ENCODE data around the gene TMUB1. TPM values are rescaled to one million over a fixed set of nuclear protein-coding genes. Genes with fewer than 3 reads are reported as not detected.
A peak's percentile ranks its signal among the peaks of the same experiment; 100 is the strongest.

TMUB1 gene
- total RNA-seq, 1 experiment from 2014 or later = 68.1 TPM

- peaks cover 6% of the 10 kb centered on the region for H3K36me3 Mint-ChIP-seq (ENCODE audit: insufficient read depth, unreplicated experiment)
- ChIA-PET POLR2A (no interaction called here), CTCF (no interaction called here)
- no peaks in the 10 kb centered on the region for H3K9me3 Mint-ChIP-seq (ENCODE audit: unreplicated experiment)
- intact Hi-C loops (cut with micrococcal nuclease; ENCODE audit: unreplicated experiment) = no loop called here
- no peaks in the 10 kb centered on the region for H3K27me3 Mint-ChIP-seq (ENCODE audit: insufficient read depth, unreplicated experiment)
- Histone ChIP-seq H3K9me3 (no peaks in the 10 kb centered on the region), H3K36me3 (ENCODE audit: control insufficient read depth, insufficient read depth, low read length) (no peaks in the 10 kb centered on the region), H3K4me1 (peaks cover 12% of the 10 kb centered on the region), H3K27me3 (replicated peaks; ENCODE audit: control insufficient read depth, insufficient read depth, low read length) (no peaks in the 10 kb centered on the region; the same call in 1 of the 2 replicates), H3K4me3 (ENCODE audit: low read depth, low read length) (no peak overlapping the region)
- no TSS peak for BruUV-seq (replicated peaks)
- no peak overlapping the region for H3K4me3 Mint-ChIP-seq (ENCODE audit: unreplicated experiment)
- H3K27ac Mint-ChIP-seq (ENCODE audit: unreplicated experiment) = no peak overlapping the region
- TF ChIP-seq CTCF (IDR thresholded peaks at IDR 0.05; ENCODE audit: insufficient read depth in 1 of 2, low read depth in 1 of 2, low read length in 1 of 2, severe bottlenecking in 1 of 2, unreplicated experiment in 1 of 2) = no peak
- no peak for DNase-seq
- H3K4me1 Mint-ChIP-seq (ENCODE audit: low read depth, unreplicated experiment) = peaks cover 5% of the 10 kb centered on the region
Observed at GRCh38 chr7:151040616-151041375, 42.5 kb downstream of the TMUB1 start.

- POLR2A ChIA-PET = no interaction called here
- peaks cover 6% of the 10 kb centered on the region for H3K36me3 Mint-ChIP-seq (ENCODE audit: insufficient read depth, unreplicated experiment)
- no peaks in the 10 kb centered on the region; the same call in 1 of the 2 replicates for H3K27me3 ChIP-seq (replicated peaks; ENCODE audit: control insufficient read depth, insufficient read depth, low read length)
- H3K36me3 ChIP-seq (ENCODE audit: control insufficient read depth, insufficient read depth, low read length) = no peaks in the 10 kb centered on the region
- no peaks in the 10 kb centered on the region for H3K9me3 ChIP-seq
- DNase-seq = no peak
- H3K4me3 ChIP-seq (ENCODE audit: low read depth, low read length) = no peak overlapping the region
- H3K4me1 ChIP-seq = peaks cover 12% of the 10 kb centered on the region
- CTCF ChIA-PET = no interaction called here
- H3K4me3 Mint-ChIP-seq (ENCODE audit: unreplicated experiment) = no peak overlapping the region
- no peaks in the 10 kb centered on the region for H3K27me3 Mint-ChIP-seq (ENCODE audit: insufficient read depth, unreplicated experiment)
- H3K9me3 Mint-ChIP-seq (ENCODE audit: unreplicated experiment) = no peaks in the 10 kb centered on the region
- TF ChIP-seq CTCF (IDR thresholded peaks at IDR 0.05; ENCODE audit: insufficient read depth in 1 of 2, low read depth in 1 of 2, low read length in 1 of 2, severe bottlenecking in 1 of 2, unreplicated experiment in 1 of 2) = no peak
- no TSS peak for BruUV-seq (replicated peaks)
- H3K4me1 Mint-ChIP-seq (ENCODE audit: low read depth, unreplicated experiment) = peaks cover 5% of the 10 kb centered on the region
- H3K27ac Mint-ChIP-seq (ENCODE audit: unreplicated experiment) = peak overlapping the region; percentile 33
- intact Hi-C loops (cut with micrococcal nuclease; ENCODE audit: unreplicated experiment) = no loop called here
Observed at GRCh38 chr7:151039850-151040548, 43.3 kb downstream of the TMUB1 start.

- H3K27me3 Mint-ChIP-seq (ENCODE audit: insufficient read depth, unreplicated experiment) = no peaks in the 10 kb centered on the region
- Histone ChIP-seq H3K9me3 (no peaks in the 10 kb centered on the region), H3K36me3 (ENCODE audit: control insufficient read depth, insufficient read depth, low read length) (no peaks in the 10 kb centered on the region), H3K4me1 (peaks cover 12% of the 10 kb centered on the region), H3K4me3 (ENCODE audit: low read depth, low read length) (no peak overlapping the region), H3K27me3 (replicated peaks; ENCODE audit: control insufficient read depth, insufficient read depth, low read length) (no peaks in the 10 kb centered on the region; the same call in 1 of the 2 replicates)
- BruUV-seq (replicated peaks) = no TSS peak
- H3K4me3 Mint-ChIP-seq (ENCODE audit: unreplicated experiment) = no peak overlapping the region
- ChIA-PET CTCF (no interaction called here), POLR2A (no interaction called here)
- no peak for TF ChIP-seq CTCF (IDR thresholded peaks at IDR 0.05; ENCODE audit: insufficient read depth in 1 of 2, low read depth in 1 of 2, low read length in 1 of 2, severe bottlenecking in 1 of 2, unreplicated experiment in 1 of 2)
- H3K36me3 Mint-ChIP-seq (ENCODE audit: insufficient read depth, unreplicated experiment) = peaks cover 6% of the 10 kb centered on the region
- H3K9me3 Mint-ChIP-seq (ENCODE audit: unreplicated experiment) = no peaks in the 10 kb centered on the region
- H3K4me1 Mint-ChIP-seq (ENCODE audit: low read depth, unreplicated experiment) = peaks cover 5% of the 10 kb centered on the region
- DNase-seq = peak; percentile 43 to 71
- intact Hi-C loops (cut with micrococcal nuclease; ENCODE audit: unreplicated experiment) = no loop called here
- H3K27ac Mint-ChIP-seq (ENCODE audit: unreplicated experiment) = peak overlapping the region; percentile 33
Observed at GRCh38 chr7:151038951-151039849, 44.1 kb downstream of the TMUB1 start.
